HG02623 (cell line): ENCODE data around the gene TBC1D4.
"Not testable (repeated sequence)": the region's sequence is repeated elsewhere in the genome, so short reads cannot be mapped to it uniquely, and the experiment has no call there.

ENCODE experiments used
- ATAC-seq: cut with Tn5 transposase; IDR thresholded peaks from one replicate; pipeline ENCODE4 v1.9.1; 2021; ENCODE audit warnings: moderate library complexity; ENCODE audit not compliant: unreplicated experiment

TBC1D4 gene

DNA sequence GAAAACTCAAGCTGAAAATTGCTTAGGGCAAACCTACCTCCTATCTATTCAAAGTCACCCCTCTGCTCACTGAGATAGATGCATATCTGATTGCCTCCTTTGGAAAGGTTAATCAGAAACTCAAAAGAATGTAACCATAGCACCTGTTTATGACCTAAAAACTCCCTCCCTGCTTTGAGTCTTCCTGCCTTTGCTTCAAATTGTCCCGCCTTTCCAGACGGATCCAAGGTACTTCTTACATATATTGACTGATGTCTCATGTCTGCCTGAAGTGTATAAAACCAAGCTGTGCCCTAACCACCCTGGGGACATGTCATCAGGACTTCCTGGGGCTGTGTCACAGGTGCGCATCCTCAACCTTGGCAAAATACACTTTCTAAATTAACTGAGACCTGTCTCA is 118.6 kb downstream of the TBC1D4 start:
- ATAC-seq: no peak

DNA sequence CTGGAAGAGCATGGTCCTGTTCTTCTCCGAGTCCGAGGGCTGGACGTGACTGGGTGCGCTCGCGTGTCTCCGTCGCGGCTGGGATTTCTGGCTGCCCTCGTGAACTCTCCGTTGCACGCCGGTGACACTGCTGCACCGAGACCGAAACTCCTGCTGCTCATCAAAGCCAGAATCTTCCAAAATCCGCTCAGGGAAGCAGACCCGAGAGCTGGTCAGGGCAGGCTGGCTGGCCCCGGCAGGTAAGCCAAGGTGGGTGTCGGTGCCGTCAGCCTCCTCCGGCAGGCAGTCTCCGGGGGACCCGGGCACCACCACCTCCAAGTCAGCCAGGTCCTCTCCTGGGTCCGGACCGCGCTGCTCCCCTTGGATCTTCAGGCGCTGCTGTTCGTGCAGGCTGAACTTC is 119.9 kb downstream of the TBC1D4 start:
- ATAC-seq: no peak

DNA sequence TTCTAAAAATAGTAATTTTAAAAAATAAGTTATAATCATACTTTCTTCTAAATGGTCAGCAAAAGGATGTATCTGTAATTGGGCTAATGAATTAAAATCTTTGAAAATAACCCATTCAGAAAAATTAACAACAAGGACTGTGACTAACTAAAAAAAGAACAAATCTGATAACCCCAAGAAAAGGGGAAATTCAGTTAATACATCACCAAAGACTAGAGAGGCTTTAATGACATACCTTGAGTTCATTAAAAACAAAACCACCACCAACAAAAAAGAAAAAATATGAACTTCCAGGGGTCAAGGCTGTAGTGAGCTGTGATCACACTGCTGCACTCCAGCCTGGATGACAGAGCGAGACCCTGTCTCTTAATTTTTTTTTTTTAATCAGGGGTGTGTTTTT is 121.8 kb downstream of the TBC1D4 start:
- no peak for ATAC-seq

DNA sequence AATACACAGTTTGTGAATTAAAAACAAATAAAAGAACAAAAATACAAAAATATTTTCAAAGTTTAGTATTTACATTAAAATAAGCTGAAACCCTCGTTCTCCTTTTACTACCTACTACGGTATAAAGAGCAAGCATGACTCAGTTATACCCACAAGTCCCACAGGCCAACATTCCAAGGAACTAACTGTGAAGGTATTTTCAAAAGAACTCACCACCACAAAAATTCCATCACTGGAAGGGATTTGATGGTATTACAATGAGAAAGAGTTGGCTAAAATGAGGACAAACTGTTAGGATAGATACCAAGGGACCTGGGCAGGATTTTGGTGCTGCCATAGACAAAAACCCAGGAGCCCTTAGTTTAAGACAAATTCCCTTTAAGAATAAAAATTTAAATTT is 122.7 kb downstream of the TBC1D4 start:
- ATAC-seq: no peak

DNA sequence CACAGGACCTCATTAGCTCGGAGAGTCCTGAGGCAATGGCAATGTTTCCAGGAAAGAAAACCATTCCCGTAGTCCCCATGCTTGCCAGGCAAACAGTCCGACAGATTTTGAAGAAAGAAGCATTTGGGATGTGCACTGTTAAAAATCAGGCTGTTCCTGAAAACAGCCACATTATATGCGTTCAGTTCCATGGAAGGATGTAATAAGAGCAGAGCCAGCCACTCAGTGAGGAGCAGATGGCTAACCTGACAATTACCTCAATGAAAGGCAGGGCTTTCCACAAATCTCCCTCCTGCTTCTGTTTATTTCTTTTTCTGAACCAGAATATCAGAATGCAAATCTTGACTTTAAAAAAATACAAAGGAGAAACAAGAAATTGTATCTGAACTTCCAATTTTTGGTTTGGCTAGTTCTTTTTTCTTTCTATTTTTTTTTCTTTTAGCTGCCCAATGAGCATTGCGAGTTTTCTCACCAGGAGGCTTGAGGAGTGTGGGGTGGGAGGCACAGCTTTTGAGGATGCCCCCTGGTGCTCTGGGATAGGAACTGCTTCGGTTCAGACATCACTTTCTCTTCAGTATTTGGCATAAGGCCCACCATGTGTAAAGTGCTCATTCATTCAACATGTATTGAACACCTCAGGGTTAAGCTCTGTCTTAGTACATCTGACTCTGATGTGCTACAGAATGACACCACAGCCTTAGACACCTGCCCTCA is 124.2 kb downstream of the TBC1D4 start:
- ATAC-seq: peak; percentile 73

DNA sequence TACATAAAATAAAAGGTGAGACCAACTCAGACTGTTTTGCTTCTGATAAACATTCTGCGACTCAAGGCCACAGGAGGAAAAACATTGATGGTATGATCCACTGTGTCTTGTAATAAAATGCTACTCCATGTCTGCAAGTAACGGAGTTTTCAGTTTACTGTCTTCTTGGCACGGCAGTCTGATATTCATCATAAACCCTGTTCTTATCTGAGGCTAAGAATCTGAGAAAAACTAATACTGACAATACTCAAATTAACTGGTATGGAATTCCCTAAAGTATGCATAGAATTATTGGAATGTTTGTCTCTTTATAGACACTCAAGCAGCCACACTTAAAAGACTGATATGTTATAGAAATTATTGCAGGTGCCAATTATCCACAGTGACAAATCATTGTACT is 125.5 kb downstream of the TBC1D4 start:
- ATAC-seq: no peak

DNA sequence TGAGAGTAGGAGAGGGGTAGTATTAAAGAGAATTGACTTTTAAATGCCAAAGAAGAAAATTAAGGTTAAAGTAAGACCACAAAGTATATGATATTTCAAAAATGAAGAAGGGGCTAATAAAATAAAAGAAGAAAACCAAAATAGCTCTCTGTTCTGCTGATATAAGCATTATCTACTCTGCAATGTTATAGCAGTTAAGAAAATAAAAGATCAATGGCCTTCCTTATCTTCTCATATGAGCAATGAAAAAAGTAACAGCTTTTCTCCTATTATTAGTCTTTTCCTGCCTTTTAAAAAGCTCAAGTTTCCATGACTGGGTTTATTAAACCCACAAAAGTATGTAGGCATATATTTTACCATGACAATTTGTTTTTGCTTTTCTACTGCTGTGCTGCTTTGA is 126.4 kb downstream of the TBC1D4 start:
- no peak for ATAC-seq

DNA sequence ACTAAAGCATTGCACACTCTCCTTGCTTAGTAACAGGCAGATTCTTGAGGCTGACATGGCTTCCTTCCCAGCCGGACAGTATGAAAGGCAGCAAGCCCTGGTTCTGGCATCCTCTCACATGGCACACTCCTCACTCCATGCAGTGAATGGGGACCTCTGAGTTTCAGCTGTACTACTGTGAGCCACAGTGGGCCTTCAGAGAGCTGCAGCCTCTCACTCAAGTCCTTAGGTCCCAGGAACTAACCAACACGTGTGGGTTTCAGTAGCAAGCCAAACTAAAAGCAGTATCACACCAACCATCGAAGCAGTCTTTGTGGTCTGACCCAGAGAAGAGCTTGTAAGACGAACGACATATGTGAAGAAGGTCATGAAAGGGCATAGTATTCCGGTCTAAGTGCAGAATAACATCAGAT is 128.2 kb downstream of the TBC1D4 start:
- ATAC-seq: peak; percentile 71

DNA sequence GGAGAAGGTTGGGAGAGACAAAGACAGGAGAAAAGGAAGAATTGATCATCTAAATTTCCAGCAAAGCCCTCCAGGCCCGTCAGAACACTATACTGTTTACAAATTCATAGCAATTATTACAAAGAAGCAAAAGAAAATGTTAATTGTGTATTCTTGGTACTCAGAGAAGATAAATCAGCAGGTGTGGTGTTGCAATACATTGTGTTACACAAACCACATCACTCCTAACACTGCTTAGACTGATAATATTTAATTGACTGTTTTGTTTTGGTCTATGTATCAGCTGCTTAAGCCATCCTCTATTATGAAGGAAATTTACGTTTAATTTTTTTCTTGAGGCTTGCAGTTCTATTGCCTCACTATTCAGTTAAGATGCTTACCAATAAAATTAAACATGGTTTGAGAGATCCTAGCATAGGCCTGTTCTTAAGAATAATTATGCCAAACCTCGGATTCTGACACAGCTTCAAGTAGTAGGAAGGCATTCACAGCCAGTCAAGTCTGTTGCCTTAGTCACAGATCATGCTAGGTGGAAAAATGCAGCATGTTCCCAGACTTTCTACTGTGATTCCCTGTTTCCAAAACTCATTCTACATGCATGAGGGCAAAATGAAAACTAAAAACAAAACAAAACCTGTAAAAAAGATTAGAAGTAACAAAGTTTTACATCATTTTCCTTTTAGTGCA is 129.2 kb downstream of the TBC1D4 start:
- no peak for ATAC-seq

DNA sequence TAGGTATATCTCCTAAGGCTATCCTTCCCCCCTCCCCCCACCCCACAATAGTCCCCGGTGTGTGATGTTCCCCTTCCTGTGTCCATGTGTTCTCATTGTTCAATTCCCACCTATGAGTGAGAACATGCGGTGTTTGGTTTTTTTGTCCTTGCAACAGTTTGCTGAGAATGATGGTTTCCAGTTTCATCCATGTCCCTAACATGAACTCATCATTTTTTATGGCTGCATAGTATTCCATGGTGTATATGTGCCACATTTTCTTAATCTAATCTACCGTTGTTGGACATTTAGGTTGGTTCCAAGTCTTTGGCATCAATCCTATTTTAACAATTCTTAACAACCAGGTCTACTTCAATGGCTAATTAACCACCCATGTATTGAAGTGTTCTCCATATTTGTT is 130.4 kb downstream of the TBC1D4 start:
- not testable (repeated sequence) for ATAC-seq

DNA sequence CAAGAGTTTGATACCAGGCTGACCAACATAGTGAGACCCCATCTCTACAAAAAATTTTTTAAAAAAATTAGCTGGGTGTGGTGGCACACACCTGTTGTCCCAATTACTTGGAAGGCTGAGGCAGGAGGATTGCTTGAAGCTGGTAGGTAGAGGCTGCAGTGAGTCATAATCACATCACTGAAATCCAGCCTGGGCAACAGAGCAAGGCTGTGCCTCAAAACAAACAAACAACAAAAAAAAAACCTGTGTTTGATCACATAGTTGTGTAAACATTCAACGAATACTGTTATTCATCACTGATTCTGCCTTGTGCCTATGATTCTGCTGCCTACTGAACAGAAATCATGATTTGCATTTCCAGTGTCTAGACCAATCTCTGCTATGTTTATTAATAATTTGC is 134.0 kb downstream of the TBC1D4 start:
- no peak for ATAC-seq

DNA sequence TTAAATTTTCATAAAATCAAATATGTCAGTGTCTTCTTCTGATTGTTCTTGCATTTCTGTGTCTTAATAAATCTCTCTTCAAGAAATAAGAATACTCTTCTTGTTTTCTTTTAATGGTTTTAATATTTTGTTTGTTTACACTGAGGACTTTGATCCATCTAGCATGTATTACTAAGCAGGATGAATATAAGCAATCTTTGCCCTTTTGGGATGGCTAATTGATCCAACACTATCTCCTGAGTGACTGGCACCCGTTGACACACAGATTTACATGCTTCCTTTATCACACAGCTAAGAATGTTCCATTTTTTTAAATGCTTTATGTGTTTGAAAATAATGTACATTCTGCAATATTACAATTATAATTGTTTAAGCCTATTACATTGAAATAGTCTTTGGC is 134.5 kb downstream of the TBC1D4 start:
- no peak for ATAC-seq

DNA sequence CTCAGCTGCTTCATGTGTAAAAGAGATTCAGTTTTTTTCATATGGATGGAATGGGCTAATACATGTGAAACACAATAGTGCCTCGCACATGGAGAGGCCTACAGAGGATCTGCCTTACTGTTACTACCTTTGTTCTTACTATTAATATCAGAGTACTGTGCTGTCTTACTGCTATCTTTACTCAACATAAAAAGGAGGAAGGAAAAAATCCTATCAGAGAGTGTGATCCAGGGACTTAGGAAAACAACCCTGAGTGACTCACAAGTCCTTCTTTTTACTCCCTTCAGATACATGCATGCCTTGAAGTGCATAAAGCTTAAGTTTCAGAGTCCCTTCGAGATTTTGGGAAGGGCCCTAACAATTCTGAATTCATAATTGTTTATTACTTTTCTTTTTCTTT is 136.8 kb downstream of the TBC1D4 start:
- ATAC-seq: no peak

DNA sequence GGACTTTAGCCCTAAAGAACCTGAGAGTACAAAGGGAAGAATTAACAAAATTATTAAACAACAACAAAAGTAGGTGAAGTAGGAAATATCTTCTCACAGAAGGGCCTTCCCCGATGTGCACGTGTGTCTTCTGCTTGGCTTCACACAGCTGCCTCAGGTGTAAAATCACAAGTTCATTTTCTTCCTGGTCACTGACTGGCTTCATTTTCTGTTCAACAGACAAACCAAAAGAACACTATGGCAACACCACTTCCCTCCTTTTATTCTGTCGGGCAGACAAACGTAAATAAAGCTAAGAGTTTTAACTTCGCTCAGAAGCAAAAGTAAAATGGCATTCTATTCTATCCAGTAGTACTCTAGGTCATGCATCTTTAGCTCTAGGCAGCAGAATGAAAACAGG is 140.9 kb downstream of the TBC1D4 start:
- ATAC-seq: peak; percentile 86

DNA sequence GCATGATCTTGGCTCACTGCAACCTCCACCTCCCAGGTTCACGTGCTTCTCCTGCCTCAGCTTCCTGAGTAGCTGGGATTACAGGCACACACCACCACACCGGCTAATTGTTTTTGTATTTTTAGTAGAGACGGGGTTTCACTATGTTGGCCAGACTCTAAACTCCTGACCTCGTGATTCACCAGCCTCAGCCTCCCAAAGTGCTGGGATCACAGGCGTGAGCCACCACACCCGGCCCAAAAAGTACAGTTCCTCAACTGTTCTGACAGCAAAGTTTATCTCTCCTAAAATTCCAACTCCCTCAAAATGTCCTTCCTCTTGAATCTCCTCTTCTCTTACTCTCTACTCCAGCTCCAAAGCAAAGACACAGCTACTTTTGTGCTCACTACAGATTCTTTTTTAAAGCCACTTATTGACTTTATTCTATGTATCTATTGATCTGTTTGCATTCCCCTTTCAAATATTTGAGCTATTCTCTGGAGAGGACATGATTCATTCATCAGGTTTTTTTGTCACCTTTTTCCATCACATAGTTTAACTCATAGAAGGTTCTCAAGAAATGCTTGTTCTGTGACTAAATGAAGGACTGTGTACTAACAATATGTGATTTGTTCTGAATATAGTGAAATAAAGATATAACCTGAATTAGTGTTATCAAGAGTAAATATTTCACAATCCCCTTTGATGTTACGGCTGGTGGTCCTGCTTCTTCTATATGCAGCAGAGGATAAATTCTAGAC is 142.2 kb downstream of the TBC1D4 start:
- ATAC-seq: no peak

DNA sequence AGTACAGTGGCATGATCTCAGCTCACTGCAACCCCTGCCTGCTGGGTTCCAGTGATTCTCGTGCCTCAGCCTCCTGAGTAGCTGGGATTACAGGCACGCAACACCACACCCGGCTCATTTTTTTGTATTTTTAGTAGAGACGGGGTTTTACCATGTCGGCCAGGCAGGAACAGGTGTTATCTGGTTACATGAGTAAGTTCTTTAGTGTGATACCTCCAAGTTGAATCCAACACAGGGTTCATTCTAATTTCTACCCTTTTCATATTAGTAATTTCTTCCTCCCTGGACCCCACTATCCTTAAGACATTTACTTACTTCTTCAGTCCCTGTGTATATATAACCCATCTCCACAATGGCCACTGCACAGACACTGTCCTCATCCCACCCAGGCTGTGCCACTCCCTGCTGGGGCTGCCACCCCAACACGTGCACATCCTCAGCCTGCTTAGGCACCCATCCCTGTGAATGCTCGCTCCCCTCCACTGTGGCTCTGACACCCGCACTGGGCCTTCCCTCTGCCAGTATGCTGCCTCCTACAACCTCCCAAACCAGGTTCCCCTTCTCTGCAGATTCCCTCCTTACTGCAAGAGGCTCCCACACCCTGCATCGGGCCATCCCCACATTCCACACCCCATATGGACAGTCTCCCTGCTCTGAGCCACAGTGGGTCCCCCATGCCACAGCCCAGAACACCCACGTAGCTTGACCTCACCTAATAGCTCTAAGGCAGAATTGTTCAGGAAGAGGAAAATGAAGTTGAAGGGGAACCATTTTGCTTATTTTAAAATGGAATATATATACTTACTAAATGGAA is 147.1 kb downstream of the TBC1D4 start:
- ATAC-seq: no peak

DNA sequence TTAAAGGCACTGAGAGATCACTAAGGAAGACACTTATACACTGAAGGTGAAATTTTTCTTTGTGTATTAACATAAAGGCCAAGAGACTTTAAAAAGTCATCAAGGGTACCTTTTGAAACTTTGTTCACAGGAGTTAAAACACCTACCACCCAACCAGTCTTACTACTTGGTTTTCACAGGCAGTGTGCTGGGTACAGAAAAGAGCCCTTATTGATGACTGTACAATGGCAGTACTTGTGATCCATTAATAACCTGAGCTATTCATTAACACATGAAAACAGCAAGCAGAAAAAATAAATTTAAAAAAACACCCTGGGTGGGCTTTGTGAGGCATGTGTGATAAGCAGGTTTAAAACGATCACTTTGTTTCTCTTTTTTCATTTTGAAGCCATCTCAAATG is 148.9 kb downstream of the TBC1D4 start:
- no peak for ATAC-seq

DNA sequence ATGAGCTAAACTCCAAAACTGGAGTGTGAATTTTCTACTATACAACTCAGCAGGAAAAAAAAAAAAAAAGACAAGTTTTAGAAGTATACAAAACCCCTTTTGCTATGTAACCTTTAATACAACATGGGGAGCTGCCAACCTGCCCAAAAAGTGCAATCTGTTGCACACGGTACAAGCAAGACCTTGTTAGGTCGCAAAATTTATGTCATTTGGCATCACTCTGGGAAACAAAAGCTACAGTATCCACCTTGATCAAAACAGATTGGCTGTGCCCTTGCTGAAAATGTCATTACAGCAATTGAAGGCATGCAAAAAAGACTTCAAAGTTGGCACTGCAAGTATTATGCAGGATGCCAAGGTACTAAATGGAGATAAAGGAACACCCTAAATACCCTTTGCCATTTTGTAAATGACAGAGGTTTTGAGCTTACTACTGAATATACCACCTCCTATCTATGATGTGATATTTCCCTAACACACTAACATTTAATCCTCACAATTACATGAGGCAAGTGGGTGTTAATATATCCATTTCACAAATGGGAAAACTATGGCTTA is 150.1 kb downstream of the TBC1D4 start:
- ATAC-seq: no peak

DNA sequence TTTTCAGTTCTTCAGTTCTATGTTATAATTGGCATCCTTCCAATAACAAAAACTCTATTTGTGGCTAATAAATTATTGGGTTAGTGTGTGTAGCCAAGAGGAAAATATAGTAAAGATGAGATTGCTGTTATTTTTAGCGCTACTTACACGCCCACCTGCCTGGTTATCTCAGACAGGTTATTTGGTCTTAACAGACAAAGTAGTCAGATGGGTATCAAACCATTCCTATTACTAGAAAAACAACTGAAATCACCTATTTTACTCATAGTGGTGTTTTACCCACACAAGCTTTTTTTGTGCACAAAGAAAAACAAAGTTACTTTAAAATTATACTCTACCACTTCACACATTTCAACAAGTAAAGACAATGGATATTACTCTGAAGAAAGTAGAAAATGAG is 151.2 kb downstream of the TBC1D4 start:
- ATAC-seq: no peak

DNA sequence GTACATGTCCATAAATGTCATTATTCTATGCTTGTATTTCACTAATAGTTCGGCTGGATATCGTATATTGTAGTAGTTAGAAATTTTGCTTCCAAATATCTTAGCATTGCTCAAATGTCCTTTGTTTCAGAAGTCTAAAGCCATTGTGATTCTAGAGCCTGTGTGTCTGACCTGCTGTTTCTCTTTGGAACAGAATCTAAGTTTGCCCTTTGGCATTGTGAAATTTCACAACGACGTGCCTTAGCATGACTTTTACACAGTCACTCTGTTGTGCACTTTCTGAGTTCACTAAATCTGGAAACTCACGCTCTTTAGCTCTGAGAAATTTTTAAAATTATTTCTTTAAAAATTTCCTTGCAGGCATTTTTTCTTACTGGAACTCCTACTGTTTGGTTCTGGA is 152.2 kb downstream of the TBC1D4 start:
- ATAC-seq: no peak

DNA sequence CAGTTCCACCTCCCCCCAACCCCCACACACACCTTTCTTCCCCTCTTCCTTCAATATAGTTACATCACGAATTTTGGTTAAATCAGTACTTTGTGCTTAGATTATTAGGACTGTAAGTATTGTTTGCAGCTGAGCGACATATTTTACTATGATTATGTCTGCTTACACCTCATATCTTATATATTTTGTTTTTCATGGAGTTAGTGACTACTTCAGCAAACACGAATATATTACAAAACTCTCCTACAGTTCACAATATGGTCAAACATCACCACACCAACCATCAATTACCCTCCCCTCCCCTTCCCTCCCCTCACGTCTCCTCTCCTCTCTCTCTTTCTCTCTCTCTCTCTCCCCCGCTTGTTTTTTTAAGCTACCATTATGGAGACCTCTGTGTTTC is 152.9 kb downstream of the TBC1D4 start:
- ATAC-seq: no peak
